ENCODE measurements around the gene LCE1B.

DNA sequence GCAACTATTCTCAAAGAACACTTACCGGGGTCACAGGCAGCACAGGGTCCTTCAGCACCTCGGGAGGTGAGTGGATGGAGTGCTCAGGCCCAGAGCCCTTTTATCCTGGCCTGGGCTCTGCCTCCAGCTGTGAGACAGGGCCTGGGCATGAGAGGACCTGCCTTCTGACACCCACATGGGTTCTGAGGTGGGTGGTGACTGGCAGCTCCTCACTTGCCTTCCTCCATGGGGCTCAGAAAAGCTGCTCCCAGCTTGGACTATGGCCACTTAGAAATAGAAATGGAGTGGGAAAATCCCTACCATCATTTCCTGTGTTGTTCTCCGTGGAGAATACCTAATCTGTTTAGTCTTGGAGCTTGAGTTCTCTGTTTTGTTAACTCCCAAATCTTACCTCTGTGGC lies 5.2 kb upstream of the LCE1B start, which contains the start of gene LCE1C:
- no peak for TF ChIP-seq CTCF (IDR thresholded peaks at IDR 0.05)
- TF ChIP-seq POLR2AphosphoS5 (IDR thresholded peaks at IDR 0.05): no peak
- TF ChIP-seq POLR2A (IDR thresholded peaks at IDR 0.05): no peak

Measured in breast epithelium (tissue), 3 donors.